ENCODE data around the gene FREM1. TPM values are rescaled to one million over a fixed set of nuclear protein-coding genes. Genes with fewer than 3 reads are reported as not detected.

The FREM1 gene
- total RNA-seq (2022; extraction: Qiagen RNA extraction), result not detected in 5 replicates

GRCh38 chr9:14909961-14910805 is at the start of gene FREM1:
Gene FREM1 (minus strand): TSS chr9:14910428. CDS start chr9:14868977, 41,451 bp downstream.

DNA sequence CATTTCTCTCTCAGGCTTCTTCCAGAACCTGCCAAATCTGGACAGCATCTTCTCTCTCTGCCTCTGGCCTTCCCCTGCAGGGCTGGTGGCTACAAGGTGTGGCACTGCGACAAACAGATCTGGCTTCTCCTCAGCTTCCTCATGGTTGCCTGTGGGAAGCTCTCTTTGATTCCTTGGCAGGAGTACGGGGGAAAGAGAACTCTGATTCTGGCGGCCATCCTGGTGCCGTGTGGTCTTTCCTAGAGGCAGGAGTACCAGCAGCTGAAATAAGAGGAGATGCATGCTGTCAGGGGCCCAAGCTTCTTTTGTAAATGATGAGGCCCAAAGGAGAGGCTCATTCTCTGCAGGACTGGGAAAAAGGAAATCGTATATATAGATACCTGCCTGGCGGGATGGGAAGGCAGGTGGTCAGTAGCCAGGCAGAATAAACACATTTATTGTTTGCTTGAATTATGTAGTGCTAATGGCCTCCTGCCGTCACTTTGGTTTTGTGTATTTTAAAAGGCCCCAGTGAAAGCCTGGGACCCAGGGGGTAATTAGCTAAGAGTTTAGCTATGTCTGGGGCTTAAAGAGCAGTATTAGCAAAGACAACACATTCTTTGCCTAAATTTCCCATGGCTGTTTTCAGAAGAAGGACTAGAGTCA is 187.7 kb downstream of the FREM1 start, which contains the start of gene CER1:
Gene CER1, minus strand, starts transcription at position 343 of the 645 bp plus-strand sequence. Its CDS starts 61 bp downstream, at position 282.

GRCh38 chr9:14693251-14693861 is 216.9 kb downstream of the FREM1 start, which contains the start of gene ZDHHC21:
Gene ZDHHC21 (minus strand): TSS chr9:14693432. CDS start chr9:14674340, 19,092 bp downstream.

Other genes starting within 250 kb of the FREM1 start
- gene ZDHHC21, start 217.0 kb downstream of the FREM1 start, total RNA-seq (2022; extraction: Qiagen RNA extraction), result 1.8 to 3.2 TPM (median 2.8 TPM) in 5 replicates
- gene CER1, start 187.7 kb downstream of the FREM1 start, total RNA-seq (2022; extraction: Qiagen RNA extraction), result not detected in 5 replicates

Measured in A549 treated with CORT108297 at 1 μM for 4 hours (cell line).